Measurements from ENCODE around the gene FAM3D.
A peak's percentile ranks its signal among the peaks of the same experiment; 100 is the strongest.

Gene FAM3D

DNA sequence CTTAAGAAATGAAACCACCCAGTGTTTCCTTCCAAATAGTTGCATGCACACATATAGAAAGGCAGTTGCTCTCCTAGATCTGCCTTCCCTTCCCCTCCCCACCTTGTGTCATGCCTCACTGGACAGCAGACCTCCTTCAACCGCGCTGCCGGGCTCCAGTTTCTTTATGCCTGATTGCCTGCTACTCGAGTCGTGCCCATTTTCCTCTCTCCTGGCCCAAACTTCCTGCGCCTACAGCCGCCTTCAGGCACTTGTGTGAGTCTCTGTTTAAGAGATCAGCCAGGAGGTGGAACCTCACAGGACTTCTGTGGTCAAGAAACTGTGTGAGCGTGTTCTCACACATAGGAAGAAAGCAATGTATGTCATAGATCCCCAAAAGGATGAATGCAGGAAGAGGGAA is 80.6 kb downstream of the FAM3D start:
- H3K4me3 ChIP-seq (ENCODE audit: control insufficient read depth, low read depth, low read length) = no peak overlapping the region
- no peak for DNase-seq (ENCODE audit: low read depth)
- TF ChIP-seq, protein P1, sequence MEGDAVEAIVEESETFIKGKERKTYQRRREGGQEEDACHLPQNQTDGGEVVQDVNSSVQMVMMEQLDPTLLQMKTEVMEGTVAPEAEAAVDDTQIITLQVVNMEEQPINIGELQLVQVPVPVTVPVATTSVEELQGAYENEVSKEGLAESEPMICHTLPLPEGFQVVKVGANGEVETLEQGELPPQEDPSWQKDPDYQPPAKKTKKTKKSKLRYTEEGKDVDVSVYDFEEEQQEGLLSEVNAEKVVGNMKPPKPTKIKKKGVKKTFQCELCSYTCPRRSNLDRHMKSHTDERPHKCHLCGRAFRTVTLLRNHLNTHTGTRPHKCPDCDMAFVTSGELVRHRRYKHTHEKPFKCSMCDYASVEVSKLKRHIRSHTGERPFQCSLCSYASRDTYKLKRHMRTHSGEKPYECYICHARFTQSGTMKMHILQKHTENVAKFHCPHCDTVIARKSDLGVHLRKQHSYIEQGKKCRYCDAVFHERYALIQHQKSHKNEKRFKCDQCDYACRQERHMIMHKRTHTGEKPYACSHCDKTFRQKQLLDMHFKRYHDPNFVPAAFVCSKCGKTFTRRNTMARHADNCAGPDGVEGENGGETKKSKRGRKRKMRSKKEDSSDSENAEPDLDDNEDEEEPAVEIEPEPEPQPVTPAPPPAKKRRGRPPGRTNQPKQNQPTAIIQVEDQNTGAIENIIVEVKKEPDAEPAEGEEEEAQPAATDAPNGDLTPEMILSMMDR (IDR thresholded peaks at IDR 0.05; ENCODE audit: control insufficient read depth, insufficient read depth, low read depth, low read length, missing control alignments) = no peak

DNA sequence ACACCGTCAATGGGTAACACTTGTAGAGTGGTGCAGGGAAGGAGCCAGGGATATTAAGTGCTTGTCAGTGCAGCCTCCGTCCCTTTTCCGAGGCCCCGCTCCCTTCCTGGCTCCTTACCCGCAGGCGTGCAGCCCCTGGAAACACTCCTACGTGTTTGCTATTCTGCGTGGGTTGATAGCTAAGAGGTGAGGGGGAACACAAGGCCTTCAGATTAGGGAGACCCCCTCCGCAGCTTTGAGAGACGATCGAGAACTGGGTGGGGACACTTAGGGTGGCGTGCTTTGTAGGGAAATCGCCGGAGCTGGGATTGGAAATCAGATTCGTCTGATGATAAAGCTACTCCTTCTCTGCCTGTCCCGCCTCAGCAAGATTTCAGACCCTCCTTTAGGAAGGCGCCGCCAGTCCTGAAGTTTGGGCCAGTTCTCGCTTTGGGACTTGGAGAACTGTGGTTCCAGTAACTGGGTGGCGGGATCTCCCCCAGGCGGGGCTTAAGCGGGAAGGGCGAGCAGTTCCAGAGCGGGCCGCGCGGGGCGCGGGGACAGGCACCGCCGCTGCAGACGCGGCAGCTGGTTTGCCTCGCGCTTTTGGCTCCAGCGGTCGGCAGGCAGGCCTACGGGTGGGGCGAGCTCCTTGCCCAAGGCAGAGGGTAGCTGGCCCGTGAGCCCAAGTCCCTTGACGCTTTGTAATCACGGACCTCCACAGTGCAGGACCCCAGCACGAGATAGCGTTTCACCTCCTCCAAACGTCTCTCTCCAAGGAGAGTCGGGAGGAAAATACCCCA is 81.4 kb downstream of the FAM3D start:
- no peak for DNase-seq (ENCODE audit: low read depth)
- H3K4me3 ChIP-seq (ENCODE audit: control insufficient read depth, low read depth, low read length) = peak overlapping the region; percentile 74
- TF ChIP-seq, protein P1 (IDR thresholded peaks at IDR 0.05; ENCODE audit: control insufficient read depth, insufficient read depth, low read depth, low read length, missing control alignments) = peak; percentile 69

- peak overlapping the region; percentile 74 for H3K4me3 ChIP-seq (ENCODE audit: control insufficient read depth, low read depth, low read length)
- DNase-seq (ENCODE audit: low read depth) = no peak
These were observed 81.9 kb downstream of the FAM3D start for GRCh38 chr3:58584690-58585004.

More at GRCh38 chr3:58584690-58585004, 81.9 kb downstream of the FAM3D start:
- TF ChIP-seq, protein P1 (IDR thresholded peaks at IDR 0.05; ENCODE audit: control insufficient read depth, insufficient read depth, low read depth, low read length, missing control alignments) = no peak

Data from AG09309 (cell line).